Panc1 (cell line): ENCODE measurements around the gene DMBT1. TPM values are rescaled to one million over a fixed set of nuclear protein-coding genes. Genes with fewer than 3 reads are reported as not detected.

Experiments
- total RNA-seq: library from RNA; stranded (reverse); gene quantifications from one replicate; pipeline ENCODE4 v1.2.1, GENCODE V29; 2021; ENCODE audit not compliant: unreplicated experiment

The DMBT1 gene
- total RNA-seq, 1 experiment from 2014 or later = 0.05 TPM

Other genes with a start within 250 kb of the DMBT1 start
- gene PLEKHA1, start 186.0 kb upstream of the DMBT1 start, total RNA-seq = 95.5 TPM
- not detected for gene ARMS2, start 106.1 kb upstream of the DMBT1 start, total RNA-seq
- gene HTRA1, start 99.2 kb upstream of the DMBT1 start, total RNA-seq = 32.8 TPM
- gene C10orf120, start 139.1 kb downstream of the DMBT1 start, total RNA-seq = not detected